Stimulated activated CD4-positive, alpha-beta T cell treated with anti-CD3 and anti-CD28 coated beads, TNF-alpha, amount 100 ng/mL, for 48 hours (primary cell): ENCODE data around the gene SLC5A3.

ENCODE experiments used
- DNase-seq, 3 donors: peaks; one replicate each; pipeline ENCODE4 v3.0.0-alpha.2; 2020; ENCODE audit warnings: low read depth in 3 of 3

Gene SLC5A3

GRCh38 chr21:34071683-34072082 is 1.7 kb upstream of the SLC5A3 start:
- no peak for DNase-seq

GRCh38 chr21:34072145-34073031 is 990 bp upstream of the SLC5A3 start:
- peak in 1 of 3 donors; percentile 19 for DNase-seq

GRCh38 chr21:34073749-34074282 is 438 bp downstream of the SLC5A3 start:
- peak in 1 of 3 donors; percentile 13 for DNase-seq

GRCh38 chr21:34074283-34075090 is 1.1 kb downstream of the SLC5A3 start:
- DNase-seq = no peak

- DNase-seq = no peak
Measured at GRCh38 chr21:34075091-34075425, 1.7 kb downstream of the SLC5A3 start.

GRCh38 chr21:34075760-34076660 is 2.6 kb downstream of the SLC5A3 start:
- DNase-seq = no peak

GRCh38 chr21:34076835-34077234 is 3.5 kb downstream of the SLC5A3 start:
- no peak for DNase-seq

GRCh38 chr21:34077888-34078287 is 4.5 kb downstream of the SLC5A3 start:
- no peak for DNase-seq

- no peak for DNase-seq
Measured at GRCh38 chr21:34078915-34079314, 5.5 kb downstream of the SLC5A3 start.

GRCh38 chr21:34080710-34081109 is 7.3 kb downstream of the SLC5A3 start:
- no peak for DNase-seq

- no peak for DNase-seq
Measured at GRCh38 chr21:34082769-34083168, 9.4 kb downstream of the SLC5A3 start.

- DNase-seq = no peak
Measured at GRCh38 chr21:34083357-34083756, 10.0 kb downstream of the SLC5A3 start.

- no peak for DNase-seq
Measured at GRCh38 chr21:34085129-34085528, 11.8 kb downstream of the SLC5A3 start.

GRCh38 chr21:34086887-34087306 is 13.5 kb downstream of the SLC5A3 start:
- DNase-seq = no peak

GRCh38 chr21:34088752-34089151 is 15.4 kb downstream of the SLC5A3 start:
- DNase-seq = no peak

- no peak for DNase-seq
Measured at GRCh38 chr21:34091032-34091431, 17.7 kb downstream of the SLC5A3 start.

- DNase-seq = no peak
Measured at GRCh38 chr21:34091607-34092006, 18.2 kb downstream of the SLC5A3 start.

GRCh38 chr21:34092262-34092921 is 19.0 kb downstream of the SLC5A3 start:
- DNase-seq = no peak

- DNase-seq = no peak
Measured at GRCh38 chr21:34093083-34093482, 19.7 kb downstream of the SLC5A3 start.

GRCh38 chr21:34094949-34095348 is 21.6 kb downstream of the SLC5A3 start:
- no peak for DNase-seq

GRCh38 chr21:34097442-34097841 is 24.1 kb downstream of the SLC5A3 start:
- no peak for DNase-seq
